AG04449 (cell line): ENCODE data around the gene SUPT3H.

Experiments
- CTCF ChIA-PET: fragments of 350-600 bp; formaldehyde crosslinking; extraction: SDS; loops from one replicate; lab custom pipeline; 2021; ENCODE audit warnings: antibody characterized with exemption; lab: Yijun Ruan, JAX
- POLR2A ChIA-PET: fragments of 400-600, 350-600 bp; formaldehyde crosslinking; extraction: SDS; loops from one replicate; lab custom pipeline; 2020; ENCODE audit warnings: antibody characterized with exemption, inconsistent platforms; lab: Yijun Ruan, JAX
- DNase-seq: peaks from one replicate; pipeline ENCODE4 v3.0.0-alpha.2; 2010; ENCODE audit warnings: low read depth, low spot score
- H3K4me3 ChIP-seq: 2 replicates; pipeline ENCODE4 v1.5.1; 2011; ENCODE audit warnings: low read depth, mild to moderate bottlenecking, control low read depth, low read length
- CTCF ChIP-seq: IDR thresholded peaks from one replicate; pipeline ENCODE4 v1.5.1; 2011; ENCODE audit warnings: mild to moderate bottlenecking, moderate library complexity, low read length, control low read depth, inconsistent platforms; ENCODE audit not compliant: insufficient read depth; ENCODE audit errors: missing control alignments

Gene SUPT3H

DNA sequence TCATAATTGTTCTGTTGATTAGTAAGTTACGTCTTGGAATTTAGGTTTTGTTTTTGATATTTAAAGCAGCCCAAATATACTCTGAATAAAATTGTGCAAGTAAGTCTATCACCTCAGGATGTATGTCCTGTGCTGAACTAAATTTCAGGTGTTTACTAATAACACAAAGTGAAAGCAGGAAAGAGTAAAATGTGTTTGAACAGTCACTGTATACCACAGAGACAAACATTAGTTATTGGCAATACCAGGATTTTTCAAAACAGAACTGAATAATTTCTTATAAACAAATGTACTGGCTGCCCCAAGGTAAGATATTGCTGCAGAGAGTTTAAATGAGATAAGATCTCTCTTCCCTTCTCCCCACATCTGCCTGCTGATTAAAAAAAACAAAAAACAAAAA lies 454.3 kb downstream of the SUPT3H start:
- no peak for DNase-seq
- POLR2A ChIA-PET: no interaction called here
- CTCF ChIA-PET: no interaction called here
- TF ChIP-seq CTCF: no peak
- no peak overlapping the region for H3K4me3 ChIP-seq

DNA sequence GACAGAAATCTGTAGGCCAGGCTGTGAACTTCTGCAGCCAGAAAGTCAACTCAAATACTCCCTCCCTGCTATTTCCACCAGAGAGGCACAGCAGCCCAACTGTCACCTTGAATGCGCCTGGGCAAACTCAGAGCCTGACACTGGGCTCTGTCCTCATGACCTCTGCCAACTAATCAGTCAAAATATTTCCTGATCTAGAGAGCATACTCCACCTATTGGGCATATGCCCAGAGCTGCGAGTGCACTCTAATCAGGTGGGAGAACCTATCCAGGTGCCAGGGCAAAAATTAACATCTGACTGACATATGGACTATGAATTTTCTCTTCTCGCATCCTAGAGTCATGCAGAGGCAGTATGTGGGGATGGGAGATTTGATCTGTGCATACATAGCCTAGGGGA lies 455.9 kb downstream of the SUPT3H start:
- DNase-seq: no peak
- TF ChIP-seq CTCF: no peak
- CTCF ChIA-PET: no interaction called here
- H3K4me3 ChIP-seq: no peak overlapping the region
- POLR2A ChIA-PET: no interaction called here

DNA sequence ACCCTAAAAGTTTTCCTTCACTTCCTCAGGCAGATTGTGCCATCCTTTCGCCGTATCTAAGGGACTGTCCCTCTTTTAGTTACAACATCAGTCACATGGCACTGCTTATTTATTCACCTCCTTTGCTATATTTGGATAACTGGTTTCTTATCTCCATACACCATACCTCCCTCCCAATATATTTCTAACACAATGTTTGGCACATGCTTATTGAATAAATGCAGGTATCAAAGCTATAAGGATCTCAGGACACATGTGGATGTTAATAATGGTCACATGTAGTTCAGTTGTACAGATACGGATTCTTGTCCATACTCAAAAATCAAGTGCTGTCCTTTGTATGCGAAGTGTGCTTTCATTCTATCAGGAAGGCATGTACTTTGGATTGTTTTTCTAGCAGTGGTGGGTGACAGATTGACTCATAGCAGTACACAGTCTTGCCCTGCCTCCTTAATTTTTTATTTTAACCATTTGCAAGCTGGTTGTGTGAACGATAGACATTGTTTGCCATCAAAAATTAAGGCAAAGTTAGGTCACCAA lies 456.7 kb downstream of the SUPT3H start:
- ChIA-PET POLR2A (no interaction called here), CTCF (interaction anchor here (1.2 kb wide), 1 partner anchor 12 kb away, joined by 4 read pairs; no protein-coding TSS in a partner anchor)
- TF ChIP-seq CTCF: no peak
- no peak for DNase-seq
- no peak overlapping the region for H3K4me3 ChIP-seq

DNA sequence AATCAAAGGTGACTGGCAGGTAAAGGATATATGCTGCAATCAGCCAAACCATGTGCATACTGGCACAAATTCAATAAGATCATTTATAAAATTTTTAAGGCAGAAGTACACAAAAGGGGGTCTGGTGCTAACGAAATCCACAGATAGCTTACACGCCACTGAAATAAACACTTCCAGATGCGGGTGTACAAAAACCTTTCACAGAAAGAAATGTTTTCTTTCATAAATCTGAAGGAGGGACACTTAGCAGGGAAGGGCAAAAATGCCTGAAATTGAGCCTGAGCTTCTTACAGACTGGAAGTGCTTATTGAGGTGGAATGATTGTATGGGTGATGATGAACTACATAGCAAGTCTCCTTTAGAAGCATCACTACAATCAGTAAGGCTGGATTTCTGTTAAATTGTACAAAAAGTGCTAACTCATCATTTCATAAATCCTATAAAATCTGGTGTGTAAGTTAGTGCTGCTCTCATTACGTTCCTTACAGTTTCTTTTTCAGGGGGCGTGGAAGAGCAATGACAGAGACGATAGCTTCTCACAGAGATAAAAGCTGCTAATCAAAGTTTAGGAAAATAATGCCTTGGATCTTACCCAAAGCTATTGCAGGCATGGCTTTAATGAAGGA lies 458.9 kb downstream of the SUPT3H start:
- no peak overlapping the region; the same call in 1 of the 2 replicates for H3K4me3 ChIP-seq
- DNase-seq: no peak
- ChIA-PET CTCF (interaction anchor here (2.1 kb wide), 1 partner anchor 263 kb away, joined by 5 read pairs; no protein-coding TSS in a partner anchor), POLR2A (no interaction called here)
- no peak for TF ChIP-seq CTCF

GRCh38 chr6:44917430-44917829 lies 460.3 kb downstream of the SUPT3H start:
- no peak for DNase-seq
- H3K4me3 ChIP-seq: no peak overlapping the region
- TF ChIP-seq CTCF: no peak
- CTCF ChIA-PET: interaction anchor here (0.7 to 2.1 kb wide), 2 partner anchors 9 to 262 kb away, joined by 3 to 5 read pairs; no protein-coding TSS in a partner anchor
- POLR2A ChIA-PET: no interaction called here

DNA sequence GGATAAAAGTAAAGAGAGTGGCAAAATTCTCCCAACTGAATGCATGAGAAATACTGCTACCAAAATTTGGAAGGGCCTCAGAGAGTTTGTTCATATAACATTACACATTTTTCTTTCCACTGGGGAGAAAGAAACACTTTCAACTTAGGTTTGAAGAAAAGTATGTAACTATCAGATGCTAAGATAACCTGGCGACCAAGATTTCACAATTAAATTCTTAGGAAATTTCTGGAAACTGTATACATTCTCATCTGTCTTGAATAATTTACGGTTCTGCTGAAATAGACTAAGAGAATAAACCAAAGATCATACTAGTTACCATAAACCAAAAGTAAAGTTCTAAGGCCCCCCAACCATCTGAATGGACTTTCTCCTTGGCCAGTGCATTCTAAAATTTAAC lies 462.6 kb downstream of the SUPT3H start:
- H3K4me3 ChIP-seq: no peak overlapping the region
- no peak for DNase-seq
- POLR2A ChIA-PET: no interaction called here
- CTCF ChIA-PET: no interaction called here
- TF ChIP-seq CTCF: no peak
